DOHH2 (cell line): ENCODE results near the gene PRDM15.

ENCODE experiments used
- EZH2phosphoT487 ChIP-seq: fragments of 200-600 bp; sonication (generic); IDR thresholded peaks from 2 replicates; pipeline ENCODE4 v1.6.1; 2017; ENCODE audit warnings: borderline replicate concordance, mild to moderate bottlenecking, antibody characterized with exemption, low read length, moderate library complexity, mixed read lengths
- TF ChIP-seq, protein P1 (sequence below): fragments of 200-600 bp; sonication (generic); IDR thresholded peaks from one replicate; pipeline ENCODE4 v1.5.1; 2014; ENCODE audit warnings: antibody characterized with exemption, mild to moderate bottlenecking, low read depth, low read length; ENCODE audit not compliant: poor library complexity, severe bottlenecking

DNA sequence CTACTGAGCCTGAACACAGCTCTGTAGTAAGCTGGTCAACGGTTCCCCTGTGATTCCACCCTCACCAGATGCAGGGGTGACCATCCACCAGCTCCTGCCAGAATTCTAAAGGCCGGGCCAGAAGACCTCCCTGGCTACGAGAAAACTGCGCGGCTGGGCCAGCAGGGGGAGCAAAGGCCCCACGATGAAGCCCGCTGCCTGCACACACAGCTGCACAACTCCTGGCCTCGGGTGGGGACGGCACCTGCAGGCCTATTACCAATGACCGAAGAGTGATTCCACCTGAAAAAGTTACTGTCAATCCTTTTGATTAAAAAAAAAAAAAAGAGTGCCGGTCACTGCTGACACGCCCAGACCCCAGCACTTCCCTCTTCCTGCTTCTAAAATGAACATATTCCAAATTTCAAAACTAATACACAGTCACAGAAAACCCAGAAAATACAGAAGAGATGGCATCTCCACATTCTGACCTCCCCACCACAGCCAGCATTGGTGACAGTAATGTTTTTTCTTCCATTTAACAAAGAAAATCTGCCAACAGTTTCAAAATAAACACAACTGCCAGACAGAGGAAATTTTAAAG, 62.5 kb downstream of the PRDM15 start:
- TF ChIP-seq, protein P1, sequence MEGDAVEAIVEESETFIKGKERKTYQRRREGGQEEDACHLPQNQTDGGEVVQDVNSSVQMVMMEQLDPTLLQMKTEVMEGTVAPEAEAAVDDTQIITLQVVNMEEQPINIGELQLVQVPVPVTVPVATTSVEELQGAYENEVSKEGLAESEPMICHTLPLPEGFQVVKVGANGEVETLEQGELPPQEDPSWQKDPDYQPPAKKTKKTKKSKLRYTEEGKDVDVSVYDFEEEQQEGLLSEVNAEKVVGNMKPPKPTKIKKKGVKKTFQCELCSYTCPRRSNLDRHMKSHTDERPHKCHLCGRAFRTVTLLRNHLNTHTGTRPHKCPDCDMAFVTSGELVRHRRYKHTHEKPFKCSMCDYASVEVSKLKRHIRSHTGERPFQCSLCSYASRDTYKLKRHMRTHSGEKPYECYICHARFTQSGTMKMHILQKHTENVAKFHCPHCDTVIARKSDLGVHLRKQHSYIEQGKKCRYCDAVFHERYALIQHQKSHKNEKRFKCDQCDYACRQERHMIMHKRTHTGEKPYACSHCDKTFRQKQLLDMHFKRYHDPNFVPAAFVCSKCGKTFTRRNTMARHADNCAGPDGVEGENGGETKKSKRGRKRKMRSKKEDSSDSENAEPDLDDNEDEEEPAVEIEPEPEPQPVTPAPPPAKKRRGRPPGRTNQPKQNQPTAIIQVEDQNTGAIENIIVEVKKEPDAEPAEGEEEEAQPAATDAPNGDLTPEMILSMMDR, result peak; percentile 86
- TF ChIP-seq EZH2phosphoT487, result no peak
